MM.1S (cell line): ENCODE results near the gene ADAMTSL3.
"Not testable (repeated sequence)": the region's sequence is repeated elsewhere in the genome, so short reads cannot be mapped to it uniquely, and the experiment has no call there.

ENCODE experiments used
- DNase-seq: peaks from one replicate; pipeline ENCODE4 v3.0.0-alpha.2; 2015
- H2AFZ ChIP-seq: fragments of 300-600 bp; sonication (generic); 2 replicates; pipeline ENCODE4 v1.6.0; 2016; ENCODE audit warnings: antibody characterized with exemption, low read length
- H3F3A ChIP-seq: fragments of 300-600 bp; sonication (generic); 2 replicates; pipeline ENCODE4 v1.6.1; 2016; ENCODE audit warnings: mild to moderate bottlenecking, antibody characterized with exemption, low read length, moderate library complexity, mixed read lengths; ENCODE audit not compliant: insufficient read depth
- H3K27ac ChIP-seq: fragments of 300-600 bp; sonication (generic); 2 replicates; pipeline ENCODE4 v1.5.1; 2016; ENCODE audit warnings: mild to moderate bottlenecking, low read length
- H3K27me3 ChIP-seq: fragments of 300-600 bp; sonication (generic); replicated peaks from 2 replicates; pipeline ENCODE4 v1.6.0; 2016; ENCODE audit warnings: low read length; ENCODE audit not compliant: insufficient read depth
- H3K36me3 ChIP-seq: fragments of 300-600 bp; sonication (generic); replicated peaks from 2 replicates; pipeline ENCODE4 v1.6.1; 2016; ENCODE audit warnings: mild to moderate bottlenecking, low read length, mixed read lengths; ENCODE audit not compliant: insufficient read depth
- H3K4me1 ChIP-seq: fragments of 300-600 bp; sonication (generic); 2 replicates; pipeline ENCODE4 v1.6.1; 2016; ENCODE audit warnings: low read length, mixed read lengths
- H3K4me2 ChIP-seq: fragments of 300-600 bp; sonication (generic); 2 replicates; pipeline ENCODE4 v1.6.0; 2016; ENCODE audit warnings: low read depth, low read length
- H3K4me3 ChIP-seq: fragments of 300-600 bp; sonication (generic); 2 replicates; pipeline ENCODE4 v1.5.1; 2016; ENCODE audit warnings: low read length, mixed read lengths
- H3K79me2 ChIP-seq: fragments of 300-600 bp; sonication (generic); 2 replicates; pipeline ENCODE4 v1.6.1; 2016; ENCODE audit warnings: mixed run types, low read length, mixed read lengths
- H3K9ac ChIP-seq: fragments of 300-600 bp; sonication (generic); 2 replicates; pipeline ENCODE4 v1.6.1; 2016; ENCODE audit warnings: low read length, mixed read lengths
- H3K9me2 ChIP-seq: fragments of 300-600 bp; sonication (generic); replicated peaks from 2 replicates; pipeline ENCODE4 v1.6.1; 2016; ENCODE audit warnings: mild to moderate bottlenecking, low read length, mixed read lengths; ENCODE audit not compliant: insufficient read depth
- H3K9me3 ChIP-seq: fragments of 300-600 bp; sonication (generic); replicated peaks from 2 replicates; pipeline ENCODE4 v1.6.1; 2016; ENCODE audit warnings: mild to moderate bottlenecking, low read length, mixed read lengths; ENCODE audit not compliant: insufficient read depth
- H4K20me1 ChIP-seq: fragments of 300-600 bp; sonication (generic); 2 replicates; pipeline ENCODE4 v1.6.1; 2016; ENCODE audit warnings: mild to moderate bottlenecking, low read length, moderate library complexity, mixed read lengths; ENCODE audit not compliant: insufficient read depth
- EZH2 ChIP-seq: fragments of 300-600 bp; sonication (generic); optimal IDR thresholded peaks from 2 replicates; pipeline ENCODE3; 2017; ENCODE audit warnings: low read depth, mild to moderate bottlenecking, antibody characterized with exemption, low read length, mixed read lengths
- EZH2phosphoT487 ChIP-seq: fragments of 300-600 bp; sonication (generic); IDR thresholded peaks from 2 replicates; pipeline ENCODE4 v1.6.1; 2018; ENCODE audit warnings: antibody characterized with exemption, low read length
- TF ChIP-seq, protein P1 (sequence below): fragments of 300-600 bp; sonication (generic); IDR thresholded peaks from 2 replicates; pipeline ENCODE4 v1.5.1; 2016; ENCODE audit warnings: antibody characterized with exemption, low read length, mixed read lengths

ADAMTSL3 gene

DNA sequence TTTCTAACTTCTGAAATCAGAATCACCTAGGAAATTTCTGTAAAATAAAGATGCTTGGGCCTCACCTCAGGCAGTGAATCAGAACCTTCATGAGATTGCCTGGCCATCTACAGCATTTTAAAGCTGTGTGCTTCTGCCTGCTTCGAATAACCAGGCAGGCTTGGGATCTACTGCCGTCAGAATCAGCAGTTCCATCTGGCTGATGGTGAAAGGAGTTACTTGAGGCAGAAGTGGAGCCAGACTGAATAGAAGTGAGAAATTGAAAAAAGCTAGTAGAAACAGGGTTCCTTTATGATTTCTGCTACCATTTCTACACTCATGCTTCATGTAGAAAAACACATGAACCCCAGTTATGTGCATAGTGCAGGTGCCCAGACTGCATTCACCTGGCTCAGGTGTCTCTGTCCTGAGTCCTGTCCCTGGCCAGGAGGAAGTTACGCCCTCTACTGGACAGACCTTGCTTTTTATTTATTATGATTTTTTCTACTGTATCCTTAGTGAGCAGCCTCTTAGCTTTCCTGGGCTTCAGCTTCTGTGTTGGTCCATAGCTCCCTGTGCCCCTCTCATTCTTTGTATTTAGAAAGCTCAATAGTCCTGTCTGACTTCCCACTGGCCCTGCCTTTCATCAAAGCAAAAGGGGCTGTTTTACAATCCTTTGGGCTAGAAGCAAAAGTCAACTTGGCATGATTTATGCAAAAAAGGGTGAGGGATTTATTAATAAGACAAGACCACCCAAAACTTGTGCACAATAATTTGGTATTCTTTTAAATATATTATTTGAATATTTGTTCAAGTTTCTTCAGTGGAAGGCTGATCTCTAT, 380.9 kb downstream of the ADAMTSL3 start:
- DNase-seq: peak; percentile 41
- H2AFZ ChIP-seq: no peak overlapping the region
- H3K9me3 ChIP-seq: no peaks in the 10 kb centered on the region
- H3K4me3 ChIP-seq: no peak overlapping the region
- H3K9me2 ChIP-seq: no peaks in the 10 kb centered on the region
- no peaks in the 10 kb centered on the region for H4K20me1 ChIP-seq
- no peak overlapping the region for H3K9ac ChIP-seq
- no peaks in the 10 kb centered on the region for H3K79me2 ChIP-seq
- H3K4me1 ChIP-seq: no peaks in the 10 kb centered on the region
- no peaks in the 10 kb centered on the region for H3F3A ChIP-seq
- no peak overlapping the region for H3K4me2 ChIP-seq
- H3K36me3 ChIP-seq: no peaks in the 10 kb centered on the region
- H3K27me3 ChIP-seq: no peaks in the 10 kb centered on the region
- H3K27ac ChIP-seq: no peak overlapping the region
- TF ChIP-seq EZH2: no peak
- TF ChIP-seq EZH2phosphoT487: no peak
- TF ChIP-seq, protein P1, sequence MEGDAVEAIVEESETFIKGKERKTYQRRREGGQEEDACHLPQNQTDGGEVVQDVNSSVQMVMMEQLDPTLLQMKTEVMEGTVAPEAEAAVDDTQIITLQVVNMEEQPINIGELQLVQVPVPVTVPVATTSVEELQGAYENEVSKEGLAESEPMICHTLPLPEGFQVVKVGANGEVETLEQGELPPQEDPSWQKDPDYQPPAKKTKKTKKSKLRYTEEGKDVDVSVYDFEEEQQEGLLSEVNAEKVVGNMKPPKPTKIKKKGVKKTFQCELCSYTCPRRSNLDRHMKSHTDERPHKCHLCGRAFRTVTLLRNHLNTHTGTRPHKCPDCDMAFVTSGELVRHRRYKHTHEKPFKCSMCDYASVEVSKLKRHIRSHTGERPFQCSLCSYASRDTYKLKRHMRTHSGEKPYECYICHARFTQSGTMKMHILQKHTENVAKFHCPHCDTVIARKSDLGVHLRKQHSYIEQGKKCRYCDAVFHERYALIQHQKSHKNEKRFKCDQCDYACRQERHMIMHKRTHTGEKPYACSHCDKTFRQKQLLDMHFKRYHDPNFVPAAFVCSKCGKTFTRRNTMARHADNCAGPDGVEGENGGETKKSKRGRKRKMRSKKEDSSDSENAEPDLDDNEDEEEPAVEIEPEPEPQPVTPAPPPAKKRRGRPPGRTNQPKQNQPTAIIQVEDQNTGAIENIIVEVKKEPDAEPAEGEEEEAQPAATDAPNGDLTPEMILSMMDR: peak; percentile 57

DNA sequence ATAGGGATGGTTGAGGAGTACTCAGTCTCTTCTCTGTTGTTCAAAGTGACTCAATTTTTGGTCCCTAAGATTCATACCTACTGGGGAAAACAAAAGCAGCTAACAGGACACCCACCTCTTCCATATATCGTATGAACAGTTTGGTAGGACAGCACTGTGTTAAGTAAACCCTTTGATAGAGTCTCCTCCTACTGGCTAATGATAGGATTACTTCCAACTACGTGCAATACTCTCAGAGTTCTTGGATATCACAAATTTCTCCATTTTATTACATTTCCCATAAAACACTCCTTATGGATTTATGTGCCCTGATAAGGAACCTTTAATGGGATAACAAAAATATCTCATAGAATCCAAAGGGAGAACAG, 381.5 kb downstream of the ADAMTSL3 start:
- TF ChIP-seq, protein P1: peak; percentile 66
- TF ChIP-seq EZH2 (no peak), EZH2phosphoT487 (no peak)
- H3K9me2 ChIP-seq: no peaks in the 10 kb centered on the region
- H3K36me3 ChIP-seq: no peaks in the 10 kb centered on the region
- no peaks in the 10 kb centered on the region for H3K9me3 ChIP-seq
- no peak overlapping the region for H3K4me2 ChIP-seq
- peak; percentile 39 for DNase-seq
- no peaks in the 10 kb centered on the region for H4K20me1 ChIP-seq
- no peaks in the 10 kb centered on the region for H3F3A ChIP-seq
- H3K27me3 ChIP-seq: no peaks in the 10 kb centered on the region
- H3K9ac ChIP-seq: no peak overlapping the region
- no peak overlapping the region for H2AFZ ChIP-seq
- no peaks in the 10 kb centered on the region for H3K79me2 ChIP-seq
- no peak overlapping the region for H3K27ac ChIP-seq
- H3K4me1 ChIP-seq: no peaks in the 10 kb centered on the region
- H3K4me3 ChIP-seq: no peak overlapping the region

DNA sequence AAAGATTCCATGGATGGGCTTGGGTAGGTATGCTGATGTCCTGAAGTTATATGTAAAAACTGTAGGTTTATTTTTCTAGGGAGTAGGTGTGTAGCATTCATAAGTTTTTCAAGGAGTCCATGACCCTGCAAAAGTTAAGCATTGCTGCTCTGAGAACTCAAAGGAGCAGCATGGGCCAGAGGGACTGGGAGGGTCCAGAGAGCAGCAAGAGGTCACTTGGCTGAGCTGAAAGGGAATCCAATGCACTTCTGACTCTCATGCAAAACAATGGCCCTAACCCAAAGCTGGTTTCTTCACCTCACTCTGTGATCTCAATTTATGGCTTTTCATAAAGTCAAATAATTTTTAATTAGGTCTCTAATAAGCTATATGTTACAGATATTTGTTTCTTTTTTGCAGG, 383.4 kb downstream of the ADAMTSL3 start:
- Histone ChIP-seq H3K9me2 (no peaks in the 10 kb centered on the region), H4K20me1 (no peaks in the 10 kb centered on the region), H3K27ac (no peak overlapping the region), H3K27me3 (no peaks in the 10 kb centered on the region), H3K79me2 (no peaks in the 10 kb centered on the region), H3K4me2 (no peak overlapping the region), H3K9ac (no peak overlapping the region), H3F3A (no peaks in the 10 kb centered on the region), H3K36me3 (no peaks in the 10 kb centered on the region), H3K9me3 (no peaks in the 10 kb centered on the region), H2AFZ (no peak overlapping the region), H3K4me3 (no peak overlapping the region), H3K4me1 (no peaks in the 10 kb centered on the region)
- TF ChIP-seq, protein P1: no peak
- TF ChIP-seq EZH2 (no peak), EZH2phosphoT487 (no peak)
- DNase-seq: no peak

GRCh38 chr15:84042434-84043056, 388.6 kb downstream of the ADAMTSL3 start:
- not testable (repeated sequence) for H3K36me3 ChIP-seq, H4K20me1 ChIP-seq, H3K9me3 ChIP-seq, H2AFZ ChIP-seq, DNase-seq, H3K4me3 ChIP-seq, H3K4me2 ChIP-seq, H3F3A ChIP-seq, H3K9ac ChIP-seq, H3K79me2 ChIP-seq, H3K27ac ChIP-seq, H3K4me1 ChIP-seq, H3K27me3 ChIP-seq, H3K9me2 ChIP-seq
